Transverse colon (tissue), 3 donors: ENCODE data around the gene AKT3.

Source experiments
- EP300 ChIP-seq: sonication (generic); formaldehyde crosslinking; IDR thresholded peaks from one replicate; pipeline ENCODE4 v1.6.1; 2017; ENCODE audit warnings: antibody characterized with exemption, low read depth
- POLR2A ChIP-seq: fragments of 450-650 bp; IDR thresholded peaks from one replicate; pipeline ENCODE4 v1.6.1; 2016; ENCODE audit warnings: antibody characterized with exemption, mild to moderate bottlenecking, moderate library complexity
- TF ChIP-seq, protein P1 (sequence below), 5 experiments: fragments of 200-600 bp in 3 of 5; fragments of 450-650 bp in 2 of 5; sonication (generic) in 3 of 5; IDR thresholded peaks; 1 replicate in 2 of 5; 2 replicates in 3 of 5; pipeline ENCODE4 v1.5.1; 2016 to 2017; ENCODE audit warnings: antibody characterized with exemption in 5 of 5, inconsistent platforms in 3 of 5, mild to moderate bottlenecking in 2 of 5, moderate library complexity in 1 of 5

DNA sequence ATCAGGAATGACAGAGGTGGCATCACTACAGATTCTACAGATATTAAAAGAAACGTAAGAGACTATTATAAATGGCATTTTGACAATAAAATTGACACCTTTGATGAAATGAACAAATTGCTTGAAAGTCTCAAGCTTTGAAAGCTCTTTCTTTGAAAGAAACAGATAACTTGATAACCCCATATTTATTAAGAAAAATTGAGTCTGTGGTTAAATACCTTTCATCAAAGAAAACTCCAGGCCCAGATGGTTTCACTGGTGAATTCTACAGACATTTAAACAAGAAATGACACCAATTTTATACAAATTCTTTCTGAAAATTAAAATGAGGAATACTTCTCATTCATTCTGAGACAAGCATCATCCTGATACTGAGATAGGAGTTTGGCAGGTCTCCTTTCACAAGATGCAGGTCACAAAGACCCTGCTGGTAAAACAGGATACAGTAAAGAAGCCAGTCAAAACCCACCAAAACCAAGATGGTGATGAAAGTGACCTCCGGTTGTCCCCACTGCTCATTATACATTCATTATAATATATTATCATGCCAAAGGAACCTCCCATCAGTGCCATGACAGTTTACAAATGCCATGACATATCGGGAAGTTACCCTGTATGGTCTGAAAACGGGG, 210.9 kb downstream of the AKT3 start:
- TF ChIP-seq, protein P1, sequence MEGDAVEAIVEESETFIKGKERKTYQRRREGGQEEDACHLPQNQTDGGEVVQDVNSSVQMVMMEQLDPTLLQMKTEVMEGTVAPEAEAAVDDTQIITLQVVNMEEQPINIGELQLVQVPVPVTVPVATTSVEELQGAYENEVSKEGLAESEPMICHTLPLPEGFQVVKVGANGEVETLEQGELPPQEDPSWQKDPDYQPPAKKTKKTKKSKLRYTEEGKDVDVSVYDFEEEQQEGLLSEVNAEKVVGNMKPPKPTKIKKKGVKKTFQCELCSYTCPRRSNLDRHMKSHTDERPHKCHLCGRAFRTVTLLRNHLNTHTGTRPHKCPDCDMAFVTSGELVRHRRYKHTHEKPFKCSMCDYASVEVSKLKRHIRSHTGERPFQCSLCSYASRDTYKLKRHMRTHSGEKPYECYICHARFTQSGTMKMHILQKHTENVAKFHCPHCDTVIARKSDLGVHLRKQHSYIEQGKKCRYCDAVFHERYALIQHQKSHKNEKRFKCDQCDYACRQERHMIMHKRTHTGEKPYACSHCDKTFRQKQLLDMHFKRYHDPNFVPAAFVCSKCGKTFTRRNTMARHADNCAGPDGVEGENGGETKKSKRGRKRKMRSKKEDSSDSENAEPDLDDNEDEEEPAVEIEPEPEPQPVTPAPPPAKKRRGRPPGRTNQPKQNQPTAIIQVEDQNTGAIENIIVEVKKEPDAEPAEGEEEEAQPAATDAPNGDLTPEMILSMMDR (IDR thresholded peaks at IDR 0.05): no peak
- TF ChIP-seq POLR2A (no peak), EP300 (no peak)
